Renal cortical epithelial cell (primary cell): ENCODE results near the gene TKT. TPM values are rescaled to one million over a fixed set of nuclear protein-coding genes. Genes with fewer than 3 reads are reported as not detected.
"Not testable (repeated sequence)": the region's sequence is repeated elsewhere in the genome, so short reads cannot be mapped to it uniquely, and the experiment has no call there.

Experiments used
- DNase-seq: peaks from one replicate; pipeline ENCODE4 v3.0.0-alpha.2; 2011; ENCODE audit warnings: low read depth
- total RNA-seq: library from RNA; depleted of rRNA; stranded (reverse); fragments of >200 nt; gene quantifications from 2 replicates; pipeline ENCODE4 v1.2.3, GENCODE V29; 2014

TKT gene
- total RNA-seq, 1 donor from 2014 or later: 590 TPM

- no peak for DNase-seq
These were observed 3.8 kb upstream of the TKT start for GRCh38 chr3:53259427-53260259.

- DNase-seq: no peak
These were observed 3.0 kb upstream of the TKT start for GRCh38 chr3:53258600-53259426.

DNA sequence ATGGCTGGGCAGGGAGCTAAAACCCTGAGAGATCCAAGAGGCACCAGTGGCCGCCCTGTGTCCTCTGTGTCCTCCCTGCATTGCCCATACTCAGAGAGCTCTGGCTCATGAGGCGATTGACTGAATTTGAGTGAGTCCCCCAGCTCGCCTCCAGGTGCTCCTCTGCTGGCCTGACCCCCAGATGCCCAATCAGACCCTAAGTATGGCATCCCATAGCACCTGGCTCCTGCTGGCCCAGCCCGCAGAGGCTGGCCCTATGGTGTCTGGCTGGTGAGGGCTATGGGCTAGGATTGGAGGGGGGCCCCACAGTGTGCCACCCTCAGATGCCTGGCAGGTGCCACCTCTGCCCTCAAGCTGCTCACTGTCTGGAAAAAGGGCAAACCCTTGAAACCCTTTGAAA is 1.6 kb upstream of the TKT start:
- DNase-seq: no peak

DNA sequence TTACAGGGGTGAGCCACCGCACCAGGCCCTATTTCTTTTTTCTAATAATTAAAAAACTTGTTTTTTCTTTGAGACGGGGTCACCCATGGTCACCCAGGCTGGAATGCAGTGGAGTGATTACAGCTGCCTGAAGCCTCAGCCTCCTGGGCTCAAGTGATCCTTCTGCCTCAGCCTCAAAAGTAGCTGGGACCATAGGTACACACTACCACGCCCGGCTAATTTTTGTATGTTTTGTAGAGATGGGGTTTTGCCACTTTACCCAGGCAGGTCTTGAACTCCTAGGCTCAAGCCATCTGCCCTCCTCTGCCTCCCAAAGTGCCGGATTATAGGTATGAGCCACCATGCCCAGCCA is 858 bp upstream of the TKT start:
- no peak for DNase-seq

DNA sequence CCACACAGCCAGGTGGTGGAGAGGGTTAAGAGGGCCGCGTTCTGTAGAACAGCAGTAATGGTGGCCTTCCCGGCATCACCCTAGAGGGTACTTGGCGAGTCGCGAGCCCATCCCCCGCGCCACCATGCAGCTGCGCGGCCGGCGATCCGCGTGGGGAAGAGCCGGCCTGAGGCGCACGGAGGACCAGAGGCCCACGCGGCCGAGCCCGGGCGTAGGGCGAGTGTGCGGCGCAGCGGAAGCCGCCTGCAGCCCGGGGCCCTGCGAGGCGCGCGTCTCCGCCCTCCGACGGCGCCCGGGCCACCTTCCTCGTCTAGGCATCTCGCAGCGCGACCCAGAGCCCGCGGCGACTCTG is 423 bp downstream of the TKT start:
- no peak for DNase-seq

GRCh38 chr3:53254509-53255422 is 1.1 kb downstream of the TKT start:
- DNase-seq: peak; percentile 40

DNA sequence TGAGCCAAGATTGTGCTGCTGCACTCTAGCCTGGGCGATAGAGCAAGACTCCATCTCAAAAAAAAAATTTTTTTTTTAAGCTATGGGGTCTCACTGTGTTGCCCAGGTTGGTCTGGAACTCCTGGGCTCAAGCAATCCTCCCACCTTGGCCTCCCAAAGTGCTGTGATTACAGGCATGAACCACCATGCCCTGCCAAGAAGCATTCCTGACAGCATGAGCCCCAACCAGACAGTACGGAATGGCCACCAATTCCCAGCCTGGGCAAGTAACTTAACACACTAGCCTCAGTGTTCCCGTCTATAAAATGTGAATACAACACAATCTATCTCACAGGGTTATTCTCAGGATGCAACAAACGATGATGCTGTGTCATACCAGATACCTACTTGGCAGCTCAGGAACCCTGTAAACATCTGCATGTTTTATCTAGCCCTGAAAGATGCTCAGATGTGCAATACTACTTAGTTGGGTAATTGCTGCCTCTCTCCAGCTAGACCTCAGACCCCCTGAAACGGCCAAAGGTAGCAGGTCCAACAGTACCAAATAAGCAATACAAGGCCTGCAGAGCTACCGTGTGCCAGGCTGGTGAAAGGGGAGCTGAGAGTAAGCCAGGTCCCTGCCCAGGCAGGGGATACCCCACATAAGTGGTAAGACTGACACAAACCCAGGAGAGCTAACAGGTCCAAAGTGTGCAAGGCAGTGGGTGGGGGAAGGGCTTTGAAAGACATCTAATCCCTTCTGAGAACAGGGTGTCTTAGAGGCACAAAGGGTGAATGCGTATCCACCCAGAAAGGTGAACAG is 1.9 kb downstream of the TKT start:
- DNase-seq: no peak

GRCh38 chr3:53252947-53253322 is 2.9 kb downstream of the TKT start:
- DNase-seq: not testable (repeated sequence)

GRCh38 chr3:53252096-53252946 is 3.5 kb downstream of the TKT start:
- DNase-seq: no peak

DNA sequence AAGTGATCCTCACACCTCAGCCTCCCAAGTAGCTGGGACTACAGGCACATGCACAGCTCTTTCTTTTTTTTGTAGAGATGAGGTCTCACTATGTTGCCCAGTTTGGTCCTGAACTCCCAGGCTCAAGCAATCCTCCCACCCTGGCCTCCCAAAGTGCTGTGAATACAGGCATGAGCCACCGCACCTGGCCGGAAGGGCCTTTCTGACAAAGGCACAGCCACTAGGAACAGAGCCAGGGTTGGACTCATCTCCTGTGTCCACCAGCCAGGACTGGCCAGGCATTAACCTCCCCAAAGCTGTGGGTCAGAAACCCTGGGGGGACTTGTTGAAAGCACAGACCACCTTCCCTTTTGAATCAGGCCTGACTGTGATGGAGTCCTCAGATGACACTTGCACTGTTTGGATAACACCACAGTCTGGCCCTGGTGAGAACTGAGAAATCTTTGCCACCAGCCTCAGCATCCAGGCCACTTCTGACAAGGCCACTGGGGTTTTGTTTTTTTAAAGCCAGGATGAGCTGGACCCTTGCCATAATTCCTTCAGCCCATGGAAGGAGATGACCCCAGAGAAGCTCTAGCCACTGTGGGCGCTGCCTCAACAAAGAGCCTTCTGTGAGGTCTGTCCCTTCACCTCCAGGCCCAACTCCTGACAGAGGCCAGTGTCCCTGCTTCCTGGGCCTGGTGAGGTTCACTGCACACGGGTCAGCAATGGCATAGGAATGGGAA is 4.8 kb downstream of the TKT start:
- no peak for DNase-seq

DNA sequence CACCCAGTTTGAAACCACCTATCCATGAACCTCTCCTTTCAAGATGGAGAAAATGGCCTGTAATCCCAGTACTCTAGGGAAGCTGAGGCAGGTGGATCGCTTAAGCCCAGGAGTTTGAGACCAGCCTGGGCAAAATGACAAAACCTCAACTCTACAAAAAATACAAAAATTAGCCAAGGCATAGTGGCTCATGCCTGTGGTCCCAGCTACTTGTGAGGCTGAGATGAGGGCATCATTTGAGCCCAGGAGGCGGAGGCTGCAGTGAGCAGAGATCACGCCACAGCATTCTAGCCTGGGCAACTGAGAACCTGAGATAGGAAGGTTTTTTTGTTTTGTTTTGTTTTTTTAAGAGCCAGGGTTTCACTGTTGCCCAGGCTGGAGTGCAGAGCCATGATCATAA is 5.4 kb downstream of the TKT start:
- no peak for DNase-seq

- no peak for DNase-seq
These were observed 7.7 kb downstream of the TKT start for GRCh38 chr3:53248161-53248560.

- DNase-seq: no peak
These were observed 8.2 kb downstream of the TKT start for GRCh38 chr3:53247619-53248018.

- no peak for DNase-seq
These were observed 11.6 kb downstream of the TKT start for GRCh38 chr3:53244271-53244670.

DNA sequence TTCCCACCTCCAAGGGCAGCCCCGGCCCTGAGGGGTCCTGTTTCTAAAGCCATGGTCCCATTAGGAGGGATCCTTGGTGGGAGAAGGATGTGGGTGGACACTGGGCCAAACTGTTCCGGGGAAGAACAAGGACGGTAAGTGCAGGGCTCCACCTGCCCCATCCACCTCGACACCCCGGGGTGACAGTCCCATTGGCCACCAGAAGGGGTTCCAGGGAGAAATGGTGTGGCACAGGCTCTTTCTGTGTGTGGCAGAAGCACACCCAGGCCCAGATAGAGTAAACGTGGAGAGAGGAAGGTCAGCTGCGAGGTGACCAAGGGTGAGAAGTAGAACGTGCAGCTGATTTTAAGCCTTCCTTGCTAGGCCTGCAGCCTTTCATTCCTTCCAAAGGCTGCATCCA is 12.0 kb downstream of the TKT start:
- DNase-seq: no peak

- peak; percentile 48 for DNase-seq
These were observed 12.7 kb downstream of the TKT start for GRCh38 chr3:53243165-53243564.

GRCh38 chr3:53242642-53243041 is 13.2 kb downstream of the TKT start:
- no peak for DNase-seq

DNA sequence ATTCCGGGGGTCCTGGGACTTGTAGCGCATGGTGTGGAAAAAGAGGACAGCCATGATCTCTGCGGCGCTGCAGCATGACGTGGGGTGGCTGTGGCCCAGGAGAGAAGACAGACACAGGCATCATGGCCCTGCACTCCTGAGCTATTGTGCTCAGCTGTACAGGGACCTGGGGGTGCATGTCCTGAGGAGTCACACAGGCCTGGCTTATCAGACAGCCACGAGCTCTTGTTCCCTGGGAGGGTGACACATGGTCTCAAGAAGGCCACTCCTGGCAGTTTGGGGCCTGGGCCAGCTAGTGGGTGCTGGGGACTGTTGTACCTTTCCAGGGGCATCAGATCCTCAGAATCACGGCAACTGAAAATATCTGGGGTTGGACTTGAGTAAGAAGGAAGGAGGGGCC is 13.7 kb downstream of the TKT start:
- no peak for DNase-seq
